Motor neuron (in vitro differentiated cells): ENCODE data around the gene SCFD2. TPM values are rescaled to one million over a fixed set of nuclear protein-coding genes. Genes with fewer than 3 reads are reported as not detected.
A peak's percentile ranks its signal among the peaks of the same experiment; 100 is the strongest.
"Not testable (repeated sequence)": the region's sequence is repeated elsewhere in the genome, so short reads cannot be mapped to it uniquely, and the experiment has no call there.

Experiments
- ATAC-seq, 8 experiments: fragments of 200-7000 bp; cut with Tn5 transposase; replicated peaks in 6 of 8; 2 replicates each; pipeline ENCODE4 v1.8.0; 2021; ENCODE audit warnings: mild to moderate bottlenecking in 8 of 8, moderate library complexity in 8 of 8
- H3K27ac ChIP-seq, 2 donors: fragments of 250-450 bp; sonication (Bioruptor Pico); 2 replicates each; pipeline ENCODE4 v1.9.0; 2021; ENCODE audit warnings: antibody characterized with exemption in 2 of 2, mild to moderate bottlenecking in 2 of 2, moderate library complexity in 1 of 2
- H3K4me1 ChIP-seq, 2 donors: fragments of 250-450 bp; sonication (Bioruptor Pico); replicated peaks in 1 of 2; 2 replicates each; pipeline ENCODE4 v1.6.1; 2021; ENCODE audit warnings: antibody characterized with exemption in 2 of 2, mild to moderate bottlenecking in 2 of 2, moderate library complexity in 1 of 2
- H3K4me3 ChIP-seq, 5 donors: fragments of 250-450 bp; sonication (Bioruptor Pico); 2 replicates each; pipeline ENCODE4 v1.9.0; 2021; ENCODE audit warnings: antibody characterized with exemption in 5 of 5, mild to moderate bottlenecking in 5 of 5, moderate library complexity in 4 of 5
- WGBS, 10 experiments: fragments of 450-650 bp; shearing (Covaris generic); methylation state at CpG; one replicate each; pipeline ENCODE4 v1.0.0; 2022; 5-methylcytosine and 5-hydroxymethylcytosine counted together
- in situ Hi-C, 9 experiments: fragments of 400-800 bp; cut with MboI; loops; one replicate each; pipeline ENCODE4 v1.15.0; 2021; ENCODE audit warnings: low sequenced_read_pairs in 9 of 9, low pct_unique_long_range_greater_than_20kb in 2 of 9; ENCODE audit not compliant: unreplicated experiment in 9 of 9
- total RNA-seq, 8 experiments: library from RNA; unstranded; fragments of 300-600 nt; gene quantifications; 2 replicates each; pipeline versions ENCODE4 v1.2.3 to v1.2.4, GENCODE V29; 2022

Gene SCFD2
- total RNA-seq, 8 experiments from 2014 or later = 9.0 to 40.3 (median 21.1) TPM

DNA sequence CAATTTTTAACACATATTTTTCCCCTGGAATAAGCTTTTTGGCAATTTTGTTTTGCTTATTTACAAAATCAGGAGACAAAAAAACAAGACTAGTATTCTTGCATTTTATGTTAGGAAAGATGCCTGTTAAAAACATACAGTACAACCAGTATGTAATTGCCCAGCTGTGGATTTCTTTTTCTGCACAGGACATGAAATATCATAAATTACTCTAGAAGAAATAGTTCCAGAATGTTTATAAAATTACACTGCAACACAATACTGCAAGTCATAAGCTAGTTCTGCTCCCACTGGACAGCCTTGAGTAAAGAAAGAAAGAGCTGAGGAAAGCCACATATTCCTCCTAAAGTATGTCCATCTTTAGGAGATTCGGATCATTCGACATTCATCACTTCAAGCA, 133.5 kb downstream of the SCFD2 start:
- Histone ChIP-seq H3K27ac (no peak overlapping the region), H3K4me3 (no peak overlapping the region), H3K4me1 (no peaks in the 10 kb centered on the region)
- 51 to 100% (median 100%) methylated on average over 2 of the region's 2 CpGs; no CpG with 5 or more reads in 3 of the 10 experiments for whole genome bisulfite sequencing, 10 experiments
- in situ Hi-C loops = no loop called here
- no peak for ATAC-seq

DNA sequence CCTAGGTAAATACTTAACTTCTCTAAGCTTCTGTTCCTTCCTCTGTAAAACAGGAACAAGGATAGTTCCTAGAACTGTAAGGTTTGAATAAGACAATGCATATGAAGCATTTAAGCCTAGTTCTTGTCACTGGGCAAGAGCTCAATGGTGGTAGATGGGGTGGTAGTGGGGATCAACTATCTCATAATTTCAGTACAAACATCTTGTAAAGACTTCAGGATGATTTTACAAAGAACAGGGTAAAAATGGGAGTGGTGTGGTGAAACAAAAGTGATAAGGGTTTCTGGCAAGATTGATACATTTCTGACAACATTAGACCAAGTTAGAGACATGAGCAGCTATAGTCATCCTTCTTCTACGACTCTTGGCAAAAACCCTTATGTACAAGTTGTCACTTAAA, 137.8 kb downstream of the SCFD2 start:
- Histone ChIP-seq H3K4me1 (no peaks in the 10 kb centered on the region), H3K27ac (no peak overlapping the region), H3K4me3 (no peak overlapping the region)
- WGBS, 10 experiments = 100% methylated on average over 1 of the region's 1 CpG; no CpG with 5 or more reads in 7 of the 10 experiments
- ATAC-seq = no peak
- in situ Hi-C loops = no loop called here

DNA sequence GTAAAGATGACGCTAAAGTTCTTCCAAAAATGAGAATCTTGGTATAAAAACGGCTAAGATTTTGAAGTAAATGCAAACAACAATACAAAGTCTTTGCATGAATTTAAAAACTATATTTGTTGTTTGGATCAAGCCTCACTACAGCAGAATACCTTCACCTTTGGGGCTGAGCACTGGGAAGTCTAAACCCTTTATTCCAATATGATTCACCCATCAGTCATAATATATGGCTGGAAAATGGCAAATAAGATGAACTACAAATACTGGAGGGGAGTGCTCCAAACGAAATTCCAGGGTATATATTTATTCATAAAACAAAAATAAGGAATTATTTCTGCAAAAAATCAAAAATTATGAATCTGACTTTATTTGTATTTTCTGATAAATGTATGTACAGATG, 138.4 kb downstream of the SCFD2 start:
- no peak for ATAC-seq
- H3K4me1 ChIP-seq = no peaks in the 10 kb centered on the region
- 36 to 88% (median 67%) methylated on average over 2 to 3 of the region's 3 CpGs for WGBS, 10 experiments
- H3K27ac ChIP-seq = no peak overlapping the region
- in situ Hi-C loops = no loop called here
- no peak overlapping the region for H3K4me3 ChIP-seq

DNA sequence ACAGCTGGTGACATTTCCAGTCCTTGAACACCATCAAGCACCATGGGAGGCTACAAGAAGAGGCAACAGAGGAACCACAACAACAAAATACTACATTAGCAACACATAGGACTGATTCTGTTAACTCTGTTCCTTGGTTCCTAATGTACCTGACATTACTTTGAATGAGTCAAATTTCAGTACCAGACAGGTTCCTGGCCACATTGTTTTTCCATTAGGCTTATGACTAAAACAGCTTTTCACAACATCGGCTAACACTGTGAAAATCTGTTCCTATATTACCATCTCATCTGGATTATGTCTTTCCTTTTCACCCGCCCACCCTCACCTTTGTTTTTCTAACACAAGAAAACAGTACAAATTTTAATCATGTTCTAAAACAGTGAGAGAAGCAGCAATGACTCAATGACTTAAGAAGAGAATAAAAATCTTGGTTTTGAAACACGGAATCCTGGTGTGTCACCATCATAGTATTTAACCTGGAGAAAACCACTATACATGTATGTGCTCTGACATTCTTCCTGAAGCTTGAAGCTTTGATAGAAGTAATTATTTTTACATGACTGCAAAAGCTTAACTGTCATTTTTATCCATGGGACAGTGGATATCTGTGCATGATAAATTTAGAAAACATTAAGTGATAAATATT, 143.9 kb downstream of the SCFD2 start:
- H3K4me3 ChIP-seq = no peak overlapping the region

DNA sequence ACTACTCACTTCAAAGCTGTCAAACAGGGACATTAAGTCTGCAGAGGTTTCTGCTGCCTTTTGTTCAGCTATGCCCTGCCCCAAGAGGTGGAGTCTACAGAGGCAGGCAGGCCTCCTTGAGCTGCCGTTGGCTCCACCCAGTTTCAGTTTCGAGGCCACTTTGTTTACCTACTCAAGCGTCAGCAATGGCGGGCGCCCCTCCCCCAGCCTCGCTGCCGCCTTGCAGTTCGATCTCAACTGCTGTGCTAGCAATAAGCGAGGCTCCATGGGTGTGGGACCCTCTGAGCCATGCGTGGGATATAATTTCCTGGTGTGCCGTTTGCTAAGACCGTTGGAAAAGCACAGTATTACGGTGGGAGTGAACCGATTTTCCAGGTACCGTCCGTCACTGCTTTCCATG, 146.7 kb downstream of the SCFD2 start:
- H3K27ac ChIP-seq, H3K4me1 ChIP-seq, ATAC-seq, H3K4me3 ChIP-seq: not testable (repeated sequence)
- WGBS, 10 experiments = 80 to 100% (median 99%) methylated on average over 1 to 13 of the region's 16 CpGs; no CpG with 5 or more reads in 6 of the 10 experiments
- in situ Hi-C loops = loop anchor here in 3 of 9 experiments (25.0 kb wide), 3 partner anchors 93 to 693 kb away; partner anchors contain the start of gene SCFD2 (in 2 of the 3)

More for the DNA sequence above, 143.9 kb downstream of the SCFD2 start:
- no peak for ATAC-seq
- no peak overlapping the region for H3K27ac ChIP-seq
- in situ Hi-C loops = loop anchor here in 3 of 9 experiments (25.0 kb wide), 3 partner anchors 90 to 690 kb away; partner anchors contain the start of gene SCFD2 (in 2 of the 3)
- 55 to 100% (median 93%) methylated on average over 1 to 3 of the region's 3 CpGs; no CpG with 5 or more reads in 1 of the 10 experiments for WGBS, 10 experiments
- no peaks in the 10 kb centered on the region for H3K4me1 ChIP-seq

DNA sequence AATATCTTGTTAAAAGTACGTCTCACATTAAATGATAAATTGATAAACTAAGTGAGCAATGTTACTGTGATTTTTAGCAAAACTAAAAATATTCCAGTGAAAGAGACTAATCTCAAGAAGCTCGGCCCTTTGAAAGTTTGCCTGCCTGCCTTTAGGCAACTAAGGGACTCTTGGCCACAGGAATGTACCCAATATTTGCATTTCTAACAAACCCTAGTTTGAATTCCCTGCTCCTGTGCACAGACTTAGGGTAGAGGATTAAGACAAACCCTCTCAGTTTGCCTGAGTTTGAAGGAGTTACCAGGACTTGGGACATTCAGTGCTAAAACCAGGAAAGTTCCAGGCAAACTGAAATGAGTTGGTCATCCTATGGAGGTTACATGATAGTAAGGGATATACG, 157.1 kb downstream of the SCFD2 start:
- peak in 3 of 8 experiments; percentile 88 to 90 (median 90) for ATAC-seq
- Histone ChIP-seq H3K4me1 (no peaks in the 10 kb centered on the region), H3K27ac (no peak overlapping the region), H3K4me3 (no peak overlapping the region)
- 60 to 80% (median 72%) methylated on average over 1 to 3 of the region's 3 CpGs; no CpG with 5 or more reads in 4 of the 10 experiments for WGBS, 10 experiments
- in situ Hi-C loops = loop anchor here in 3 of 9 experiments (25.0 kb wide), 3 partner anchors 104 to 704 kb away; partner anchors contain the start of gene SCFD2 (in 2 of the 3)

DNA sequence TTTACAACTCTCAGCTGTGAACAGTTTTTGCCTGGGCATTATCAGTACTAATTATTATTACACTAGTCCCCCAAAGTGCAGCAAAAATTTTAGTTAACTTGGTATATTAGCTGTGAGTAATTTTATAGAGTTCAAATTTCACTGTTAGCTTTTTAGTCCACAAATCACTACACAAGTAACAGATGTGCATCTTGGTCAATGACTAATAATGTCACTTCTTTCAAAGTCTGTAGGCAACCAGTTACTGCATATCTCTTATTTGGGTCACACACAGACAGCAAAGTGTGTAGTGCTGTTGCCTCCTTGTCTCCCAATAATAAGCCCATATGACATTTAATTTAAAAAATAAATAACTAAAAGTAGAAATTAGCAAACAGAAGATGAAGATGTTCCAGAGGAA, 159.9 kb downstream of the SCFD2 start:
- no peak overlapping the region for H3K27ac ChIP-seq
- ATAC-seq = no peak
- in situ Hi-C loops = loop anchor here in 3 of 9 experiments (25.0 kb wide), 3 partner anchors 106 to 706 kb away; partner anchors contain the start of gene SCFD2 (in 2 of the 3)
- H3K4me3 ChIP-seq = no peak overlapping the region
- no peaks in the 10 kb centered on the region for H3K4me1 ChIP-seq

DNA sequence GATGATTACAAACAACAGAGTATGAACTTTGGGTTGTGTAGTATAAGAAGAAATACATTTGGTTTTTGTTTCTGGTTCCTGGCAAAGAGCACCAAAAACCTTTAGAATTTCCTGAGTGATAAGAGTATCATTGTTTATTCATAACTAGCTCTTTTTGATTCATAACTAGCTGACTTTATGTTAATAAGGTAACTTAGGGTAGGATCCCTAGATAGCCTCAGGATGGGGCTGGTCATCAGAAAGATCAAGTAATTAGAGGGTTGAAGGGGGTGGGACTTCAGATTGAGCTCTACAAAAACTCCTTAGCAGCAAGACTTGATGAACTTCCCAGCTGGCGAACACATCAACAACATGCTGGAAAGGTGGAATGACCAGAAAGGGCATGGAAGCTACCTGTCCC, 166.5 kb downstream of the SCFD2 start:
- in situ Hi-C loops = loop anchor here in 4 of 9 experiments (10.0 to 25.0 kb wide), 3 partner anchors 187 to 1038 kb away; partner anchors contain the start of gene PDGFRA (in 1 of the 4)
- Histone ChIP-seq H3K27ac (no peak overlapping the region), H3K4me1 (no peaks in the 10 kb centered on the region), H3K4me3 (no peak overlapping the region)
- ATAC-seq = no peak
- 67 to 100% (median 100%) methylated on average over 1 of the region's 1 CpG; no CpG with 5 or more reads in 5 of the 10 experiments for WGBS, 10 experiments

DNA sequence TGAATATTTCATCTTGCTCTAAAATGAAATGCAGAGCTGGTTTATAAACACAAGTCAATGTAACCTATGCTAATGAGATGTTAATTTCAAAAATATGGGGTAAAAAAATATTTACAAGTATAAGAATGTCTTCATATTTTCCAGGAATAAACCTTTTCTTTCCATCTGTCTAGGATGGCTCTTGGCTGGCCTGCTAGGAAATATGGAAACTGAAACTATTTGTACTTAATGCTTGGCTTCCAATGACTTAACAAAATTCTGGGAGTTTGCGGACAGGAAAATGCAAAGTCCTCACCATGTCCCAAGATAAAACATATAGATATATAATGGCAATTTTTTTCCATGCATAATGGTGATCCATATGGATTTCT, 168.1 kb downstream of the SCFD2 start:
- H3K4me3 ChIP-seq = no peak overlapping the region
- no peak overlapping the region for H3K27ac ChIP-seq
- in situ Hi-C loops = loop anchor here in 4 of 9 experiments (10.0 to 25.0 kb wide), 3 partner anchors 185 to 1040 kb away; partner anchors contain the start of gene PDGFRA (in 1 of the 4)
- peak in 3 of 8 experiments; percentile 33 to 77 (median 34) for ATAC-seq
- no peaks in the 10 kb centered on the region for H3K4me1 ChIP-seq
- WGBS, 10 experiments = 30 to 100% (median 84%) methylated on average over 1 of the region's 1 CpG; no CpG with 5 or more reads in 2 of the 10 experiments

DNA sequence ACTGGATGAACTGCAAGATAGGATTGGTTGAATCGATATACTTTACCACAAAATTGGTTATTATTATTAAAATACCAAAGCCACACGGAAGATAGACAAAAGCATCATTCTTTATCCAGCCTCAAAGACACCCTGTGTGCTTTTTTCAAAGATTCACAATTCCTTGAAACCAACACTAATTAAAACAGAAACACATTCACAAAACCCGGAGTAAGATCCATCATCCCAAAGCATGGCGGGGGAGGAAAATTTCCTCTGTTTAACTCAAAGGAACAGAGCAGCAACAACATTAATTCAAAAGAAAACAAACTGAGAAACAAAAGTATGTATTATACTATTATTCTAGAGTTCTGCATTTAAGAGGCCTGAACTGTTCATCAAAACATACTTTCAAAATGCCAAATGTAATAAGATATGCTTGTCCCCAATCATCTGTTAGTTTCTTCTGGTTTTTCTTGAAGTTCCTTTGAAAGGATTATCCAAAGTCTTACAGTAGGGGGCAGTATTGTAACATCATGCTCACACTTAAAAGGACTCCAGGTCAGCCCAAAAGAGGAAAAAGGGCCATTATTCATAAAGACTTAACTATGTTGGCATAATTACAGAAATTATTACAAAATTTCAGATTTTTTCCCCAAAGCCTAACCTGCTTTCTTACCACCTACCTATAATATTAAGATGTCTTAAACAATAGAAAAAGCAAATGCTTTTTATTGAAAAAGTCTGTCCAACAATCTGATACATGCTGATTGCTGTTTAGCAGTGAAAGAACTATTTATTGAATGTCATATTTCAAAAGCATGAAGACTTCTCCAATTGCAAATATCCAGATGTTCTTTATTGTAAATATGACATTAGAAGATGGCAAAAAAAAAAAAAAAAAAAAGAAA, 168.7 kb downstream of the SCFD2 start:
- Histone ChIP-seq H3K27ac (no peak overlapping the region), H3K4me1 (no peaks in the 10 kb centered on the region), H3K4me3 (no peak overlapping the region)
- ATAC-seq = peak in 3 of 8 experiments; percentile 86
- in situ Hi-C loops = loop anchor here in 4 of 9 experiments (10.0 to 25.0 kb wide), 3 partner anchors 185 to 1040 kb away; partner anchors contain the start of gene PDGFRA (in 1 of the 4)
- 0 to 81% (median 67%) methylated on average over 1 to 4 of the region's 4 CpGs for WGBS, 10 experiments

DNA sequence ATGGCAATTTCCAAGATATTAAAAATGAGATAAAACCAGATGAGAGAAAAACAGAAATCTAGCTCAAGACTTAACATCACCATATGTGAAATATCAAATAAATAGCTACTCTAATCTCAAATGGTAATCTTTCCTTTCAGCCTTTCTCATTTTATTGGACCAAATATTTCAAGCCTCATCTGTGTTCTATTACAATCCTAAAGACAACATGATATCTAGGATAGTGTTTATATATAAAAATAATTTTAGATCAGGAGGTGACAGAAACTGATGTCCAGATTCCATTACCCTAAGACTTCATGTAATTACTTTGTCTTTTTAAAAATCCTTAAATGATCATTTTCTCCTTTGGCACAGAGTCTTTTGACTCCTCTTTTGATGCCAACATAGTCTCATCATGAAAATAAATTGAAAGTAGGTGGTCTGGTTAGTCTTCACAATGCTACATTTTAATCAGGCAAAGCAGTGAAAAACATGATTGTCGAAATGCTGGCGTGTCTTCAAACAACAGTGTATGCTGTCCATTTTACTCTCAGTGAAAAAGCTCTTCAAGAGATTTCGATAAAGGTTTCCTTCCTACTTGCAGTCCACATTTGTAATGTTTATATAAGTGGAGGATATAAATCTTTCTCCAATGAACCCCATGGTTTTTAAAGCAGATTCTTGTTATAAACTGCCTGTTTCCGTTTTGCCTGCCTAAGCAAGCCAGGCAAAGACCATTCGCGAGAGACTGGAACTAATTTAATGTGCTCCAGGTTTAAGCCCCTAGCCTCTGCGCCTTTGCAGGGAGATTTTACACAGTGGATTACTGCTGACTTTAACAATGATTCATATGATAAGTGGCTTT, 169.8 kb downstream of the SCFD2 start:
- 19 to 97% (median 74%) methylated on average over 2 to 7 of the region's 7 CpGs for WGBS, 10 experiments
- in situ Hi-C loops = loop anchor here in 4 of 9 experiments (10.0 to 25.0 kb wide), 3 partner anchors 184 to 1041 kb away; partner anchors contain the start of gene PDGFRA (in 1 of the 4)
- ATAC-seq = no peak
- Histone ChIP-seq H3K4me1 (no peaks in the 10 kb centered on the region), H3K4me3 (no peak overlapping the region), H3K27ac (no peak overlapping the region)

DNA sequence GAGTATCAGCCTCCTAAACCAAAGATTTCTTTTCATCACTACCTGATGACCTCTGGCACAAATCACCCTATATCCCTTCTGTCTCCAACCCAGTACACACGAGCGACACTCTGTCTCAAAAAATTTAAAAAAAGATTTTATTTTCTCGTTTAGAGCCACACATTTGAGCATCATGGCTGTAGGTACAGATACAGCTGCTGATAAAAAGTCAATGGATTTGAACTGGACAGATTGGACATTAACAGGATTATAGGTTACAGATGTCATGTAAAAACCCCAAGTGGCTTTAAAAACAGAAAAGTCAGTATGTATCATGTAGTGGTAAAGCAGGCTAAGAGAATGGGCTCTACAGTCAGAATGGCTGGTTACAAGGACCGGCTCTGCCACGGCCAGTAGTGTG, 171.1 kb downstream of the SCFD2 start:
- in situ Hi-C loops = loop anchor here in 4 of 9 experiments (10.0 to 25.0 kb wide), 3 partner anchors 182 to 1043 kb away; partner anchors contain the start of gene PDGFRA (in 1 of the 4)

More for the DNA sequence above, 171.1 kb downstream of the SCFD2 start:
- no peak for ATAC-seq
- 80 to 100% (median 96%) methylated on average over 2 to 5 of the region's 5 CpGs; no CpG with 5 or more reads in 1 of the 10 experiments for WGBS, 10 experiments
- no peak overlapping the region for H3K27ac ChIP-seq
- H3K4me1 ChIP-seq = no peaks in the 10 kb centered on the region
- H3K4me3 ChIP-seq = no peak overlapping the region
